ENCODE data around the gene GPX2. TPM values are rescaled to one million over a fixed set of nuclear protein-coding genes. Genes with fewer than 3 reads are reported as not detected.
A peak's percentile ranks its signal among the peaks of the same experiment; 100 is the strongest.

GPX2 gene
- total and polyA plus RNA-seq, 4 donors = 6.9 to 1,067 (median 325) TPM

DNA sequence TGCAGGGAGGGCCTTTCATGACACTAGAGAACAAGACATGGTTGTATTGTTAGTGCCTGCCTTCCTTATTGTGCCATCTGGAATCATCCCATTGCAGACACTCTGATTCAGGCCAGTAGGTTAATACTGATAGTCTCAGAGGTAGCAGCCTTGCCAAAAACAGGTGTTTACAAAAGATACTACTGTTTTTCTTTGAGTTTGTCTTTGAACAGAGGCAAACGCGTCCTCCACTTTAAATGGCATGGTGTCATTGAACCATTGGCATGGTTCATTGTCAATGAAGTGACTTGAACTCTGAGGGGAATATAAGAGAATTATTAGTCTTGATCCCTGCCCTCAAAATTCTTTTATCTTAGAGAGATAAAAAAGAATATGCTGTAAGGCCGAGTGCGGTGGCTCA is 48.4 kb upstream of the GPX2 start:
- no peak overlapping the region for H3K9ac ChIP-seq (ENCODE audit: low read depth in 1 of 2, low read length in 2 of 2)
- H3K27ac ChIP-seq (ENCODE audit: low read depth in 1 of 2, low read length in 2 of 2) = no peak overlapping the region
- TF ChIP-seq FOXA2 (IDR thresholded peaks at IDR 0.05) (peak; percentile 75), RXRA (IDR thresholded peaks at IDR 0.05) (peak in 1 of 2 donors; percentile 73), HNF4A (conservative IDR thresholded peaks at IDR 0.05) (peak; percentile 23 to 44), YY1 (IDR thresholded peaks at IDR 0.05) (peak; percentile 31), TAF1 (conservative IDR thresholded peaks at IDR 0.05) (no peak)
- TF ChIP-seq, protein P1, sequence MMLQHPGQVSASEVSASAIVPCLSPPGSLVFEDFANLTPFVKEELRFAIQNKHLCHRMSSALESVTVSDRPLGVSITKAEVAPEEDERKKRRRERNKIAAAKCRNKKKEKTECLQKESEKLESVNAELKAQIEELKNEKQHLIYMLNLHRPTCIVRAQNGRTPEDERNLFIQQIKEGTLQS (IDR thresholded peaks at IDR 0.05) = no peak
- TF ChIP-seq, protein P2, sequence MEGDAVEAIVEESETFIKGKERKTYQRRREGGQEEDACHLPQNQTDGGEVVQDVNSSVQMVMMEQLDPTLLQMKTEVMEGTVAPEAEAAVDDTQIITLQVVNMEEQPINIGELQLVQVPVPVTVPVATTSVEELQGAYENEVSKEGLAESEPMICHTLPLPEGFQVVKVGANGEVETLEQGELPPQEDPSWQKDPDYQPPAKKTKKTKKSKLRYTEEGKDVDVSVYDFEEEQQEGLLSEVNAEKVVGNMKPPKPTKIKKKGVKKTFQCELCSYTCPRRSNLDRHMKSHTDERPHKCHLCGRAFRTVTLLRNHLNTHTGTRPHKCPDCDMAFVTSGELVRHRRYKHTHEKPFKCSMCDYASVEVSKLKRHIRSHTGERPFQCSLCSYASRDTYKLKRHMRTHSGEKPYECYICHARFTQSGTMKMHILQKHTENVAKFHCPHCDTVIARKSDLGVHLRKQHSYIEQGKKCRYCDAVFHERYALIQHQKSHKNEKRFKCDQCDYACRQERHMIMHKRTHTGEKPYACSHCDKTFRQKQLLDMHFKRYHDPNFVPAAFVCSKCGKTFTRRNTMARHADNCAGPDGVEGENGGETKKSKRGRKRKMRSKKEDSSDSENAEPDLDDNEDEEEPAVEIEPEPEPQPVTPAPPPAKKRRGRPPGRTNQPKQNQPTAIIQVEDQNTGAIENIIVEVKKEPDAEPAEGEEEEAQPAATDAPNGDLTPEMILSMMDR (IDR thresholded peaks at IDR 0.05; ENCODE audit: low read depth, low read length, missing input control) = no peak
- H3K4me3 ChIP-seq (ENCODE audit: low read depth in 1 of 3, low read length in 3 of 3) = no peak overlapping the region
- WGBS = 64% methylated on average over 4 of the region's 4 CpGs
- H3K36me3 ChIP-seq (ENCODE audit: control insufficient read depth in 4 of 4, insufficient read depth in 3 of 4, low read depth in 1 of 4, low read length in 3 of 4) = no peaks in the 10 kb centered on the region
- DNase-seq (ENCODE audit: low spot score) = no peak
- H3K4me1 ChIP-seq (ENCODE audit: control insufficient read depth in 4 of 4, insufficient read depth in 4 of 4, low read length in 3 of 4) = peaks cover 2 to 28% (median 24%) of the 10 kb centered on the region in 4 donors
- no peaks in the 10 kb centered on the region for H3K27me3 ChIP-seq (ENCODE audit: control insufficient read depth in 4 of 4, insufficient read depth in 4 of 4, low read length in 3 of 4)
- H3K9me3 ChIP-seq (ENCODE audit: control insufficient read depth in 4 of 4, low read length in 3 of 4) = no peaks in the 10 kb centered on the region

DNA sequence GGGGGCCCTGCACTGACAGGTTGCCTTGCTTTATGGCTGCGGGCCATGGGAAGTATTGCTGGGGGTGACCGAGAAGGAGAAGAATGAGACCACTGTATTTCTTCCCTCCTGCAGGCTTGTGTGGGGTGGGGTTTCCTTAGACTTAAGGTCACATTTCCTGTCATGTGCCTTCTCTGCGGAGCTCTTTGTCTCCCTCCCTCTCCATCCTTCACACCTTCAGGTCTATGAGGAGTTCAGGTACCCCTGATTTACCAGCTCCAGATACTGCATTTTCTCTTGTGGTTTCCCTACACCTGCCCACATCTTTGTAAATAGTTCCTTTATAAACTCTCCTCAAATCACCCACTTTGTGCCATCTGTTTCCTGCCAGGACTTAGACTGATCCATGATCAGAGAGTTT is 47.8 kb upstream of the GPX2 start:
- TF ChIP-seq, protein P1 (IDR thresholded peaks at IDR 0.05) = no peak
- no peak for TF ChIP-seq GABPA (IDR thresholded peaks at IDR 0.05 in 1 of 2, conservative IDR thresholded peaks at IDR 0.05 in 1 of 2)
- TF ChIP-seq YY1 (IDR thresholded peaks at IDR 0.05) = no peak
- no peak for TF ChIP-seq EGR1 (IDR thresholded peaks at IDR 0.05; ENCODE audit: low read depth in 2 of 2)
- TF ChIP-seq, protein P3, sequence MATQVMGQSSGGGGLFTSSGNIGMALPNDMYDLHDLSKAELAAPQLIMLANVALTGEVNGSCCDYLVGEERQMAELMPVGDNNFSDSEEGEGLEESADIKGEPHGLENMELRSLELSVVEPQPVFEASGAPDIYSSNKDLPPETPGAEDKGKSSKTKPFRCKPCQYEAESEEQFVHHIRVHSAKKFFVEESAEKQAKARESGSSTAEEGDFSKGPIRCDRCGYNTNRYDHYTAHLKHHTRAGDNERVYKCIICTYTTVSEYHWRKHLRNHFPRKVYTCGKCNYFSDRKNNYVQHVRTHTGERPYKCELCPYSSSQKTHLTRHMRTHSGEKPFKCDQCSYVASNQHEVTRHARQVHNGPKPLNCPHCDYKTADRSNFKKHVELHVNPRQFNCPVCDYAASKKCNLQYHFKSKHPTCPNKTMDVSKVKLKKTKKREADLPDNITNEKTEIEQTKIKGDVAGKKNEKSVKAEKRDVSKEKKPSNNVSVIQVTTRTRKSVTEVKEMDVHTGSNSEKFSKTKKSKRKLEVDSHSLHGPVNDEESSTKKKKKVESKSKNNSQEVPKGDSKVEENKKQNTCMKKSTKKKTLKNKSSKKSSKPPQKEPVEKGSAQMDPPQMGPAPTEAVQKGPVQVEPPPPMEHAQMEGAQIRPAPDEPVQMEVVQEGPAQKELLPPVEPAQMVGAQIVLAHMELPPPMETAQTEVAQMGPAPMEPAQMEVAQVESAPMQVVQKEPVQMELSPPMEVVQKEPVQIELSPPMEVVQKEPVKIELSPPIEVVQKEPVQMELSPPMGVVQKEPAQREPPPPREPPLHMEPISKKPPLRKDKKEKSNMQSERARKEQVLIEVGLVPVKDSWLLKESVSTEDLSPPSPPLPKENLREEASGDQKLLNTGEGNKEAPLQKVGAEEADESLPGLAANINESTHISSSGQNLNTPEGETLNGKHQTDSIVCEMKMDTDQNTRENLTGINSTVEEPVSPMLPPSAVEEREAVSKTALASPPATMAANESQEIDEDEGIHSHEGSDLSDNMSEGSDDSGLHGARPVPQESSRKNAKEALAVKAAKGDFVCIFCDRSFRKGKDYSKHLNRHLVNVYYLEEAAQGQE (IDR thresholded peaks at IDR 0.05) = no peak
- TF ChIP-seq TAF1 (conservative IDR thresholded peaks at IDR 0.05) = no peak
- TF ChIP-seq, protein P4, sequence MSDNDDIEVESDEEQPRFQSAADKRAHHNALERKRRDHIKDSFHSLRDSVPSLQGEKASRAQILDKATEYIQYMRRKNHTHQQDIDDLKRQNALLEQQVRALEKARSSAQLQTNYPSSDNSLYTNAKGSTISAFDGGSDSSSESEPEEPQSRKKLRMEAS (IDR thresholded peaks at IDR 0.05) = no peak
- no peak for TF ChIP-seq NR2F2 (IDR thresholded peaks at IDR 0.05)
- TF ChIP-seq HNF4A (conservative IDR thresholded peaks at IDR 0.05) = no peak
- no peak for TF ChIP-seq RAD21 (IDR thresholded peaks at IDR 0.05)
- TF ChIP-seq FOXA2 (IDR thresholded peaks at IDR 0.05) = no peak
- TF ChIP-seq, protein P5, sequence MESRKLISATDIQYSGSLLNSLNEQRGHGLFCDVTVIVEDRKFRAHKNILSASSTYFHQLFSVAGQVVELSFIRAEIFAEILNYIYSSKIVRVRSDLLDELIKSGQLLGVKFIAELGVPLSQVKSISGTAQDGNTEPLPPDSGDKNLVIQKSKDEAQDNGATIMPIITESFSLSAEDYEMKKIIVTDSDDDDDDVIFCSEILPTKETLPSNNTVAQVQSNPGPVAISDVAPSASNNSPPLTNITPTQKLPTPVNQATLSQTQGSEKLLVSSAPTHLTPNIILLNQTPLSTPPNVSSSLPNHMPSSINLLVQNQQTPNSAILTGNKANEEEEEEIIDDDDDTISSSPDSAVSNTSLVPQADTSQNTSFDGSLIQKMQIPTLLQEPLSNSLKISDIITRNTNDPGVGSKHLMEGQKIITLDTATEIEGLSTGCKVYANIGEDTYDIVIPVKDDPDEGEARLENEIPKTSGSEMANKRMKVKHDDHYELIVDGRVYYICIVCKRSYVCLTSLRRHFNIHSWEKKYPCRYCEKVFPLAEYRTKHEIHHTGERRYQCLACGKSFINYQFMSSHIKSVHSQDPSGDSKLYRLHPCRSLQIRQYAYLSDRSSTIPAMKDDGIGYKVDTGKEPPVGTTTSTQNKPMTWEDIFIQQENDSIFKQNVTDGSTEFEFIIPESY (IDR thresholded peaks at IDR 0.05) = no peak
- no peak for TF ChIP-seq RXRA (IDR thresholded peaks at IDR 0.05)
- TF ChIP-seq HNF4G (IDR thresholded peaks at IDR 0.05) = no peak
- TF ChIP-seq JUND (IDR thresholded peaks at IDR 0.05) = no peak
- TF ChIP-seq SP1 (IDR thresholded peaks at IDR 0.05) = no peak
- TF ChIP-seq FOXA1 (IDR thresholded peaks at IDR 0.05) = no peak
- TF ChIP-seq, protein P2 (IDR thresholded peaks at IDR 0.05; ENCODE audit: low read depth, low read length, missing input control) = no peak
- no peaks in the 10 kb centered on the region for H3K9me3 ChIP-seq (ENCODE audit: control insufficient read depth in 4 of 4, low read length in 3 of 4)
- H3K4me3 ChIP-seq (ENCODE audit: low read depth in 1 of 3, low read length in 3 of 3) = no peak overlapping the region
- H3K4me1 ChIP-seq (ENCODE audit: control insufficient read depth in 4 of 4, insufficient read depth in 4 of 4, low read length in 3 of 4) = peaks cover 2 to 28% (median 24%) of the 10 kb centered on the region in 4 donors
- no peak for DNase-seq (ENCODE audit: low spot score)
- 79% methylated on average over 3 of the region's 3 CpGs for WGBS
- no peak overlapping the region for H3K27ac ChIP-seq (ENCODE audit: low read depth in 1 of 2, low read length in 2 of 2)
- no peaks in the 10 kb centered on the region for H3K36me3 ChIP-seq (ENCODE audit: control insufficient read depth in 4 of 4, insufficient read depth in 3 of 4, low read depth in 1 of 4, low read length in 3 of 4)
- H3K27me3 ChIP-seq (ENCODE audit: control insufficient read depth in 4 of 4, insufficient read depth in 4 of 4, low read length in 3 of 4) = no peaks in the 10 kb centered on the region
- H3K9ac ChIP-seq (ENCODE audit: low read depth in 1 of 2, low read length in 2 of 2) = no peak overlapping the region
